Measurements from ENCODE around the gene PRRC1.

The PRRC1 gene

DNA sequence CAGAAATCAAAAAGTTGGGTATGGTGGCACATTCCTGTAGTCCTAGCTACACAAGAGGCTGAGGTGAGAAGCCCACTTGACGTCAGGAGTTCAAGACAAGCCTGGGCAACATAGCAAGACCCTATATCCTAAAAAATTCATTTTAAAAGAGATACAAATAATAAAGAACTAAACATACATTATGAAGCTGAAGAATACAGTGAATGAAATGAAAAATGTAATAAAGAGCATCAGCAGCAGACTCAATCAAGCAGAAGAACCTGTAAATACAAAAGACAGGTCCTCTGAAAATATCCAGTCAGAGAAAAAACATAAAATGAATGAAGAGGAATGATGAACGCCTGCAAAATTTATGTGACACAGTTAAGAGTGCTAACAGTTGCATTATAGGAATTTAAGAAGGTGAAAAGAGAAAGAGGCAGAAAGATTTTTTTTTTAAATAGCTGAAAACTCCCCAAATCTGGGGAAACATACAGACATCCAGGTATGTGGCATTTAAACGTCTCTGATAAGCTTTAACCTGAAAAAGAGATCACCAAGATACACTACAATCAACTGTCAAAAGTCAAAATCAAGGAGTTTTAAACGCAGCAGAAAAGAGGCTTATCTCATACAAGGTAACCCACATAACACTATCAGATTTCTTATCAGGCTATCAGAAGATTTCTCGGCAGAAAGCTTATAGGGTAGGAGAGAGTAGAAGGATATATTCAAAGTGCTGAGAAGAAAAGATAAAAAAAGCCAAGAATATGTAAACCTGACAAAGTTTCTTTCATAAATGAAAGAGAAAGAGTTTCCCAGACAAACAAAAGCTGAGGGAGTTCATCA, 57.6 kb downstream of the PRRC1 start:
- DNase-seq (ENCODE audit: insufficient read length, low spot score) (no peak), FAIRE-seq (no peak)

DNA sequence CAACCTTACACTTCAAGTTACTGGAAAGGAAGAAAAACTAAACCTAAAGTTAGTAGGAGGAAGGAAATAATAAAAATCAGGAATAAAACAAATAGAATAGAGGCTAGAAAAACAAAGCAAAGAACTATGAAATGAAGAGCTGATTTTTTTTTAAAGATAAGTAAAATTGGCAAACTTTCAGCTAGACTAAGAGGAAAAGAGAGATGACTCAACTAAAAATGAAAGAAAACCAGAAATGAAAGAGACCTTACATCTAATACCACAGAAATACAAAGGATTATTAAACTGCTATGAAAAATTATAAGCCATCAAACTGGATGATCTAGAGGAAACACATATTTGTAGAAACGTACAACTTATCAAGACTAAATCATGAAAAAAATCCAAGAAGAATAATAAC, 60.0 kb downstream of the PRRC1 start:
- no peak for FAIRE-seq

DNA sequence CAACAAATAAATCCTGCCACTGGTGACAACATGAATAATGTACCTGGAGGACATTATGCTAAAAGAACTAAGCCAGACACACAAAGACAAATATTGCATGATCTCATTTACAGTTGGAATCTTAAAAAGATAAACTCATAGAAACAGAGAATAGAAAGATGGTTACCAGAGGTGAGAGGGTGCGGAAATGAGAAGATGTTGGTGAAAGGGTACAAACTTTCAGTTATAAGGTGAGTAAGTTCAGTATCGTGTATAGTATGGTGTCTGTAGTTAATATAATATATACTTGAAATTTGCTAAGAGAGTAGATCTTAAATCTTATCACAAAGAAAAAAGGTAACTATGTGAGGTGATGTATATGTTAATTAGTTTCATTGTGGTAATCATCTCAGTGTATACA, 63.3 kb downstream of the PRRC1 start:
- DNase-seq (ENCODE audit: insufficient read length, low spot score) (no peak), FAIRE-seq (no peak)

More for the DNA sequence above, 60.0 kb downstream of the PRRC1 start:
- DNase-seq (ENCODE audit: insufficient read length, low spot score), result no peak

DNA sequence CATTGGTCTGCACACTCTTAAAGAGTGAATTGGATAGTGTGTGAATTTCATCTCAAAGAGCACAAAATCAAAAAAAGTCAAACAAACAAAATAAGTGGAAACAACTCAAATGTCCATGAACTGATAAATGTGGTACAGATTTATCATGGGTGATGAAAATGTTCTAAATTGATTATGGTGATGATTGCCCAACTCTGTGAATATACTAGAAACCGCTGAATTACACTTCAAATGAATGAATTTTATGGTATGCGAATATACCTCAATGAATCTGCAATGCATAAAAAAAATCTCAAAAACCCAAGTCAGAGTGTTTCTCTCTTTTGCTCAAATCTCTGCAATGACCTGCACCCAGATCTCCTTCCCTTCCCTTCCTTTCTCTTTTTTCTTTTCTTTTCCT, 64.0 kb downstream of the PRRC1 start:
- FAIRE-seq, result no peak

DNA sequence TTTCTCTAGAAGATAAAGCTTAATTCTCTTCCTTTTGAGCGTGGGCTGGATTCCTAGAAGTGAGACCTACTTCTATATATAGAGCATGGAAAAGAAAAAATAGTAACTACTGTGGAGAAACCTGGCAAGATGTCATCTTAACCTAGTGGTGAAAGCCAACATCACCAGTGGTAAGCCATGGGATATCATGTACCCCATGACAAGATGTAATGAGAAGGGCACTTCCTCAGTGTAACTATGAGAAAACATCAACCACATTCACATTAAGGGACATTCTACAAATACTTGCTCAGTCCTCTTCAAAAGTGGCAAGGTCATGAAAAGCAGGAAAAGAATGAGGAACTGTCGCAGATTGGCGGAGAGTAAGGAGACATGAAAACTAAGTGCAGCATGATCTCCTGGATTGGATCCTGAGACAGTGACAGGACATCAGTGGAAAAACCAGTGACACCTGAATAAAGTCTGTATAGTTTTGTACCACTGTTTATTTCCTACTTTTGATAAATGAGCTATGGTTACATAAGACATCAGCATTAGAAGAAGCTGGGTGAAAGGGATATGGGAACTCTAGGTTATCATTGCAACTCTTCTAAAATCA, 65.4 kb downstream of the PRRC1 start:
- DNase-seq (ENCODE audit: insufficient read length, low spot score) (no peak), FAIRE-seq (no peak)

More for the DNA sequence above, 64.0 kb downstream of the PRRC1 start:
- DNase-seq (ENCODE audit: insufficient read length, low spot score), result no peak

DNA sequence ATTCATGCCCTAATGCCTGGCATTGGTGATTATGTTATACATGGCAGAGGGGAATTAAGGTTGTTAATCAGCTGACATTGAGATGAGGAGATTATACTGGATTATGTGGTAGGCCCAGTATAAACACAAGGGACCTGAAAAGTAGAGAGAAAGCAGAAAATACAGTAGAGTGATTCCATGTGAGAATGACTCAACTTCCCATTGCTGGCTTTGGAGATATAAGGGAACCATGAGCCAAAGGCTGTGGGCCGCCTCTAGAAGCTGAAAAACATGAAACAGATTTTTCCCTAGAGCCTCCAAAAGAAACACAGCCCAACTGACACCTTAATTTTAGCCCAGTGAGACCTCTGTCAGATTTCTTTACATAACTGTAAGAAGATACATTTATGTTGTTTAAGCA, 66.4 kb downstream of the PRRC1 start:
- DNase-seq (ENCODE audit: insufficient read length, low spot score), result no peak
- FAIRE-seq, result no peak

DNA sequence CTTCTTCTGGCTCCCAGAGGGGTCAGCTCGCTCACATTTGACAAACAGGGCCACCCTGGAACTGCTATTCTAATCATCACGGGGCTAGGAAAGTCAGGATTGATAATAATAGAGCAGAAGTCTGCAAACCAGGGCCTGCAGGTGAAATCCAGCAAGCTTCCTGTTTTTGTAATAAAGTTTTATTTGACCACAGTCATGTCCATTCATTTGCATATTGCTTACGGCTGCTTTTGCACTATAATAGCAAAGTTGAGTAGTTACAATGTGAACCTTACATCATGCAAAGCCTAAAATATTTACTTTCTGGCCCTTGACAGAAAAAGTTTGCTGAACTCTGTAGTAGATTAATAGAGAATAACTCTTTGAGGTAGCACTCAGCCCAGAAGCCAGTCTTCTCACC, 68.2 kb downstream of the PRRC1 start:
- FAIRE-seq (no peak), DNase-seq (ENCODE audit: insufficient read length, low spot score) (no peak)

DNA sequence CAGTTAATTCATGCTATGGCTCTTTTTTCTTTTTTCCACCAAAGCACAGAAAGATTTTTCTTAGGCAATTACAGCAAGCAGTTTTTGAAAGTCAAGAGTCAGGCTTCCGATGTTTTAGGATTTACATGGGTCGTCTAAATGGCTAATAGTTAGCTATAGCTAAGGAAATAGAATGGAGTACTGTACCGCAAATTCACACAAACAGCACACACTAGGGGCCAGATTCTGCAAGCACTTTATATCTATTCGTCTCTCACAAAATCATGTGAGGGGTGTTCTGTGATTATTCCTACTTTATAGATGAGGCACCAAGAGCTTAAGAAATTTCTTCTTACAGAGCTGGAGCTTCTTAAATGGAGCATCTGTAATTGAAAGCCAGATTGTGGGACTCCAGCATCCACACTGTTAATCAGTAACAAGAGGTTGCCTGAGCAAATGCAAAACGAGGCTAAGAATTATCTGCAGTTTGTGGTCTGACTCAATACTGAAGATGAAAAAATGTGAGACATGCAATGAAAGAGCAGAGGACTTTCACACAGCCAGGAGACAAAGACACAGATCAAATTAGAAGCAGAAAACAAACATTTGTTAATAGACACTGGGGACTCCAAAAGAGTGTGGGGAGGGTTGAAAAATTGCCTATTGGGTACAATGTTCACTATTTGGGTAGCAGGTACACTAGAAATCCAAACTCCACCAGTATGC, 68.8 kb downstream of the PRRC1 start:
- FAIRE-seq (no peak), DNase-seq (ENCODE audit: insufficient read length, low spot score) (no peak)

DNA sequence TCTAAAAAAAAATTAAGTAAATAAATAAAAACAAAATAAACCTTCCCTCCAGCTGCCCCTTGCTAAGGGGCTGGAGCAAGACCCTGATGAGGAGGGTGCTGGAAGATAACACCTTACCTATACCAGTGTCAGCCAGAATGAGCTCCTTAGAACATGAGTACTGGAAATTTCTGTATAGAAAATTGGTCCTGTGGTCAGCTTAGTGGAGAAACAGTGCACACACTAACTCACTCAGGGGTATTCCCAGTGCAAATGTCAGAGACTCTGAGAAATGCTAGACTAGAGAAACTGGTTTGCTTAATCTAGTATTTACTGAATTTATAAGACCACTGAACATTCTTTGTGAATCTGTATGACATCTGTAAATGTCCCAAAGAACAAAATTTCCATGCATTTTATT, 69.4 kb downstream of the PRRC1 start:
- no peak for FAIRE-seq
- no peak for DNase-seq (ENCODE audit: insufficient read length, low spot score)

DNA sequence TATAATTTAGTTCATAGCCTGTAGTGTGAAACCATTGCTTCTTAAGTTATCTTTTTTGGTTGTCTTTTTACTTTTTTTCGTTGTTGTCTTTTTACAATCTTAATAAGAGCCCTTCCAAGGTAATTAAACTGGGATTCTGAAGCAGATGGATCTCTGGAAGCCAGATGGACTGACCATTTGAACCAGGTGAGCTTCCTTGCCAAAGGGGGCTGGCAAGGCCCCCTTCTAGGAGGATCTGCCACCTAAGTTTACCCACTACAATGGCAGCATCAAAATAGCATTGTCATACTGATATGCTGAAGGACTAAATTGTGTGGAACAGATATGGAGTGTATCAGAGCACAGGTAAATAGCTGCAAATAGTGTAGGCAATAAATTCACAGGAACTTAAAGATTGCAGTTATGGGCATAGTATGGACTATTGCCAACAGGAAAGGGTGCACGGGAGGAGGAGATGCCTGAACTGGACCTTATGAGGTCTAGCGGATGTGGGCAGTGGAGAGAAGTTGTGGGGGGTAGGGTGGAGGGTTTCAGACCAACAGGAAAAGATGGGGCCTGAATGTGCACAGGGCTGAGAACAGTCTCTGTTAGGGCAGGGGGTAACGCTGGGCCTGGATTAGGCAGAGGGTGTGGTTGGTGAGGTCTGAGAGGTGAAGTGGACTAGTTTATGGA, 69.9 kb downstream of the PRRC1 start:
- DNase-seq (ENCODE audit: insufficient read length, low spot score) (no peak), FAIRE-seq (no peak)

DNA sequence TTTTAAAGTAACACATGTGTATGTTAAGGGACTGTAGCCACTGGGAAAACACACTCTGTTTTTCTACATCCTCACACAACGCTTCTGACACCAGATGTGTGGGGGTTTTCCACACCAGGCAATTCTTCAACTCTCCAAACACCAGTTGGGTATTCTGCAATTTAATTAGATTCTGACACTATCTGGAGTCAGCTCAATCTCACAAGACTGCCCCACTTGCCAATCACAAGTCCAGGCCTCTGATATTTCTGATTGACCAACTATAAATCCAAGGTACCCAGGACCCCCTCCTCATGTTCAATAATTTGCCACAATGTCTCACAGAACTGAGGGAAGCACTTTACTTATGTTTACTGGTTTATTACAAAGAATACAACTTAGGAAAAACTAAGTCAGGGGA, 70.9 kb downstream of the PRRC1 start:
- DNase-seq (ENCODE audit: insufficient read length, low spot score) (no peak), FAIRE-seq (no peak)

DNA sequence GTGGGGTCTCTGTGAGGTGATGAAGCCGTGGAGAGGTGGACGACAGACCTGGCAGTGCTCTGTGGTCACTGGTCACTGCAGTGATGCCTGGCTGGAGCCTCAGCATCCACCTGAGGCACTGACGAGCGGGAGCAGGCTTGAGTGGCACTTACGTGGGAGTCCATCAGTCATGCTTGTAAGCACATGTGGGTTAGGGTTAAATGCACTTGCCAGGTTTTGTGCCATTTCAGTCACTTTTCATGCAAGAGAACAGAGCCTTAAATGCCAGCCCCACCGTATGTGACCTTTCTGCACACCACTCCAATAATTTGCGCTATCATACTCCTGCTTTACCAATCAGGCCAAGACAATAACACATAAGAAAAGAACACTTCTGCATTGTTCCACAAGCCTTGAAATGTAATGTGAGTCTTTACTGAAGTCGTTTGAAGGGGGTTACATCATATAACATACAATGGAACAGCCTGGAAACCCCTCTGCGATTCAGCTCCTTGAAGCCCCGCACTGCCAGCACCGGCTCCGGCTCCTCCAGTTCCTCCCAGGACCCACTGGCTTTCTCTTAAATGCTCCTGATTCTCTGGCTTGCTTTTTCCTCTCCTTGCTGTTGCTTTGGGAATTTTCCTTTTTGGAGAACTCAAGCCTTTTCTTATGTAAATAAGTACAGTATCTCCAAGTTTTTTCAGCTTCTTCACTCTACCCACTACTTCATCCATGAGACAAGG, 72.0 kb downstream of the PRRC1 start:
- FAIRE-seq (no peak), DNase-seq (ENCODE audit: insufficient read length, low spot score) (no peak)

DNA sequence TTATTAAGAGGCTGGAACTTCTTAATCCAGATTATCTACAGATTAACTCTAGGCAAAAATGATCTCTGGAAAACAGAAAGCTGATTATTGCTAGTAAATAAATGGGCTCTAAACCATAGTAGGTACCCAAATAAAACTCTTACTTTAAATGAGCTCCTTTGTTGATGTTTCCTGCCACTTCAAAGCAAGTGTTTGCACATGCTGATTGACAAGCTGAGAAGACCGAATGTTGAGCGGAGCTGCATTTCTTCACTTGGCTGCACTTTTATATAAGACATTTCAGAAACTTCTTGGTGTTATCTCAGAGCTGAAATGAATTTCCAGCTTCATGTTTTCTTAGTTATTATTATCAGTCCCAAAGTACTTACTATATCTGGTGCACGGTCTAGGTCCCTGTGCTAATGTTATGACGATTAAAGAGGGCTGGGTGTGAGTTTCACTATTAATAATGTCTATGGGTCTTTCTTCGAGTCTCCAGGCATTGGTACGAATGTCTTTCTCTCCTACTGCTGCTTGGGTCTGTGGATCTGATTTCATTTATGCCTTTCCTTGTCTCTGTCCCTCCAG, 72.8 kb downstream of the PRRC1 start:
- FAIRE-seq (no peak), DNase-seq (ENCODE audit: insufficient read length, low spot score) (no peak)

DNA sequence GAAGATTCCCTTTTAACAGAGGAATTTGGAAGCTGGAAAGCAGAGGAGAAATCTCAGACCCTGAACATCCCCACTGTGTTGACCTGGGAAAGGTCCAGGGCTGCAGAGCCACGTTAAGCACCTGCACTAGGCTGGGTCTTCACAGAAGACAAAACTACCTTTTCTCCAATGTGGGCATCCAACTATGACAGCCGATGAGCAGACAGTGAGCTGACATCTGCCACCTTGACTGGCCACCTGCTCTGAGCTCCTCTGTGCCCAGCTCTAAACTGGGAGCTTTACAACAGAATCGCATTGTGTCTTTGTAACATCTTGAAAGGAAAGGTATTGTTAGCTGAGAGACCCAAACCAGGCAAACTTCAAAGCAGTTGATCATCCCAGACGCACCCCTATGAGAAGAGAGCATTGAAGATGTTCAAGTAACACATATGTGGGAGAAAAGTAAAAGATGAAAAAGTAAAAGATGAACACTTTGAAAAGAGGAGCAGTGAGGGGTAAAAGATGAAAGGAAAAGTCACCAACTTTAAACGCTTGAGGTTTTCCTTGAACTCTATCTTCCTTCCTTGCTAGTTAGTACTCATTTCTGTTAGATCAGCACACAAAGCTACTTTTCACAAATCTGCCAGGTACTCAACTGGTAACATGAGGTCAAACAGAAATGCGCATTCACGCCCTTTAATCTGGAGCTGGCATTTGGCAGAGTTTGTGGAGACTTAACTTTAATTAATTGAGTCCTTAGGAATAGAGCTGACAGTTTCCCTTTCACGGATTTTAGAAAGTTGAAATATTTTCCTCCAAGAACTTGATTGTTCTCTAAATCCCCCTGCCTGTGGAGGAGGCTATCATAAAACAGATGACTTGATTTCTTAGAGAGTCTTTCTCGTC, 78.3 kb downstream of the PRRC1 start:
- DNase-seq (ENCODE audit: insufficient read length, low spot score) (no peak), FAIRE-seq (no peak)

DNA sequence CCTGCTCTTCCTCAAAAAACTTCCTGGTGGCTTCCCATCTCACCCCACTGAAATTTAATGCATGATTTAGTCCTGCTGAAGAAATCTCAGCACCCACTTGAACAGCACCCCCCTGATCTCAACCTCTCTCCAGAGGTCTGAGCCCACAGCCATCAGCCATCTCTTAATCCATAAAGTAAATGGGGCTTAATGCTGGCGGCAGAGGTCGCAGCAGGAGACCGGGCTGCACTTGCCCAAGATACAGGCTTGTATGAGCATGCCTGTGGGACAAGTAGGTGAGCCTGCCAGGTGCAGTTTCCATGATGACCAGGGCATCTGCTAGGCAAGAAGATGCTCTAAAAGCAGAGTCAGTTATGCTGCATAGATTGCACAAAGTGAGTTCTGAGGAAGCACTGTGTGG, 79.1 kb downstream of the PRRC1 start:
- DNase-seq (ENCODE audit: insufficient read length, low spot score) (no peak), FAIRE-seq (no peak)

DNA sequence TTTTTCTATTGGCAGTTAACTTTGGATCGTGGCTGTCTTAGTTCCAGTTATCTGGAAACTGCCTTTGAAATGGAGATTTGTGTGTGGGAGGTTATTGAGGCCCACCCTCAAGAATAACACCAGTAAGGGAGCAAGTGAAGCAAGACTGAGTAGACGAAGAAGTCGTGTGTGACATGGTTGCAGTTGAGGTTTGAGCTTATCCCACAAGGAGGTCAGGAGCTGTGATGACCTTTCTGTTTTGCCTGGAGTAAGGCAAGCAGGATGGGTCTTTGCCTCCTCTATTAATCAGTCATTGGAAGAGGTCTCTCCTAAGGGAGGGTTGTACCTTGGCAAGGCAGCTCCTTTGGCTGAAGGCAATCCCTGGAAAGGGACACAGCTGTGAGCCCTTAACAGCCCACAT, 81.9 kb downstream of the PRRC1 start:
- DNase-seq (ENCODE audit: insufficient read length, low spot score), result no peak
- no peak for FAIRE-seq

DNA sequence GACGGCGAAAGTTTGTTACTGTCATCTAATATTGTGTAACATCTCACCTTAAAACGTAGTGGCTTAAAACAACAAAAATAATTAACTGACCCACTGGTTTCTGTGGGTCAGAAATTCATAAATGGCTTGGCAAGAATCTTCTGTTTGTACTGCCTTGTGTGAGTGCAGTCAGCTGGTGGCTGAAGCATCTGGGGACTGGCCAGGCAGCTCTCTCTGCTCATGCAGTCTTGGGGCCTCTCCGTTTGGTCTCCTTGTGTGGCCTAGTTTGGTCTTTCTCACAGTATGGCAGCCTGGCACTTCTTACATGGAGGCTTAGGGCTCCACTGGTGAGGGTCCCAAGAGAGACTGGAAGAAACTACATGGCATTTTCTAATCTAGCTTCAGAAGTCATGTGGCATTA, 82.4 kb downstream of the PRRC1 start:
- FAIRE-seq, result no peak
- no peak for DNase-seq (ENCODE audit: insufficient read length, low spot score)

DNA sequence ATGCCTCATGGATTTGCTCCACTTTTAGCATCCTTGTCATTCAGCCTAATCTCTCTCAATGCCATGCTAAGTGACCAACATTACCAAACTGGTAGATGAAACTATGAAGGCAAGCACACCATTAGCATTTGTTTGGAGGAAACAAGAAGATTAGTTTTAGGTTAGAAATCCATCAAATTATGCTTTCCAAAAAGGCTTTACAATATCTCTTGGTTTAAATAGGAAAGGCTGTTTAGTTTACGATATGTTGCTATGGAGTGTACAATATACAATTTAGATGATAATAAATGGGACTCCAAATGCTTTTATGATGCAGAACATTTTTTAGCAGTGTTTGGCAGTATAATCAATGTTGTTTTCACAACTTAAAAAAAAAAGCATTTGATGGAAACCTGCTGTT, 83.7 kb downstream of the PRRC1 start:
- FAIRE-seq (no peak), DNase-seq (ENCODE audit: insufficient read length, low spot score) (no peak)

DNA sequence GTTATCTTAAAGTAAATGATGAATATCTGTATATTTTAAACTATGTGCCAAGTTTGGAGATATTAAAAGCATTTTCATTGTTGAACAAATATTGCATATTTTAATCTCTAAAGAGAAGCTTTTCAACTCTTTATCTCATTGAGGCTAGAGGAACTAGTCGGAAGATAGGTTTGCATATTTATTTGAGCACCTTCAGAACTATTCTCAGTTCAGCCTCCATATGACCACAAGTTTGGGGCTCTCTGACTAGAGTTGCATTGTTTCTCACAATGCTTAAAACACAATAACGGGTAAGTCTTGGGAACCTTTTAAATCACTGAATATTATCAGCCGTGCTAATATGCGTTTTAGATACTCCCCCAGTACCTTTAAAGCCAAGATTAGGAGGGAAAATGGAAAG, 84.2 kb downstream of the PRRC1 start:
- FAIRE-seq, result no peak
- DNase-seq (ENCODE audit: insufficient read length, low spot score), result no peak
